ENCODE measurements around the gene OR2A12. TPM values are rescaled to one million over a fixed set of nuclear protein-coding genes. Genes with fewer than 3 reads are reported as not detected.

OR2A12 gene, protein sequence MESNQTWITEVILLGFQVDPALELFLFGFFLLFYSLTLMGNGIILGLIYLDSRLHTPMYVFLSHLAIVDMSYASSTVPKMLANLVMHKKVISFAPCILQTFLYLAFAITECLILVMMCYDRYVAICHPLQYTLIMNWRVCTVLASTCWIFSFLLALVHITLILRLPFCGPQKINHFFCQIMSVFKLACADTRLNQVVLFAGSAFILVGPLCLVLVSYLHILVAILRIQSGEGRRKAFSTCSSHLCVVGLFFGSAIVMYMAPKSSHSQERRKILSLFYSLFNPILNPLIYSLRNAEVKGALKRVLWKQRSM
- not detected in 2 replicates for total RNA-seq

DNA sequence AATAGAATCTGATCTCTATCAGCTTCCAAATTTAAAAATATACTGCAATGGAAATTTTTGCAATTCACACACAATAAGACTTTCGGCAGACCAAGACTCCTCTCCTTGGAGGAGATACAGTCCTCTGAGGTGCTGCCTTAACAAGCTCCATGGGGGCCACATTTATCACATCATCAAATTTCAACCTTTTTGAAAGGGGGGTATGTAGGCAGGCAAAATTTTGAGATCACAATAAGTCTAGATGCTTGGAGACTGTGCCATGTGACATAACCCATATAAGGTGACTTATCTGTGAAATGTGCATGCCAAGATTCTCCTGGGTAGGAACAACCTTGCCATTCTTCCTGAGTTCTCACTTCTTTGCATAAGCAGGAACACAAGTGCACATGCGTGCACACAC, at the start of gene OR2A12:
Gene OR2A12, plus strand, starts transcription at position 301 of the 400 bp plus-strand sequence. CDS start 8,830 bp downstream, outside the sequence.

DNA sequence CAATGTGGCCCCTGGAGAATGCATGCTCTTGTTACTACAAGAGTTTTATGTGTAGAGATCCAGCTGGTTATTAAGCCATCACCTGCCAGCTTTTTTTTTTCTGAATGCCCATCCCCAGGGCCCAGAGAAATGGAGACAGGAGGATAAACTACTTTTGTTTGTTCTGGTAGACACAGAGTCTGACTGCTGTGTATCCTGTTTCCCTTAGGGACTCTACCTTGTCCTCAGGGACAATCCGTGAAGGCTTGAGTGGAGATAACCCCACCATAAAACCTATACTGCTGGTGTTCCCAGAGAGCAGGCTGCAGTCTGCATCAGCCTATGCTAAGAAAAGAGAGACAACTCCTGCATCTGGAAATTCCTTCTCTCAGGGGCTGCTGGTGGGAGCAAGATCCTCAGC, 37.4 kb upstream of the OR2A12 start, which contains the start of gene OR2A5:
Gene OR2A5, plus strand, starts transcription at position 301 of the 400 bp plus-strand sequence. CDS start 1,454 bp downstream, outside the sequence.

DNA sequence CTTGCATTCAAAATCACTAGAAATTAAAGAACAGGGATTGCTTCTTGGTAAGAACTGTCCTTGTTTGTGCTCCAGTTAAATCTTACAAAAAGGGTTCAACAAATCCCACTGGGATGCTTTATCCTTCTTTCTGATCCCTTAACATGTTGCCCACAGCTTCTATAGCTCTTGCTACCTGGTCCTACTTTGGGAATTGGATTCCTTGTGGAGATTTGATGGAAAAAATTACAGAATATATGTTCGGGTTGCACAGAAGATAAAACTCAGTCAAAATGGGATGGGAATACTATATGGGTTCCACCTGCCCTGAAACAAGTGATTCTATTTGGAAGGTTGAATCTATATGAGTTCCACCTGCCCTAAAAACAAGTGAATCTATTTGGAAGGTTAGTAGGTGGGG, 16.6 kb upstream of the OR2A12 start, which contains the start of gene OR2A25:
Gene OR2A25, plus strand, starts transcription at position 301 of the 400 bp plus-strand sequence. CDS start 4,409 bp downstream, outside the sequence.

DNA sequence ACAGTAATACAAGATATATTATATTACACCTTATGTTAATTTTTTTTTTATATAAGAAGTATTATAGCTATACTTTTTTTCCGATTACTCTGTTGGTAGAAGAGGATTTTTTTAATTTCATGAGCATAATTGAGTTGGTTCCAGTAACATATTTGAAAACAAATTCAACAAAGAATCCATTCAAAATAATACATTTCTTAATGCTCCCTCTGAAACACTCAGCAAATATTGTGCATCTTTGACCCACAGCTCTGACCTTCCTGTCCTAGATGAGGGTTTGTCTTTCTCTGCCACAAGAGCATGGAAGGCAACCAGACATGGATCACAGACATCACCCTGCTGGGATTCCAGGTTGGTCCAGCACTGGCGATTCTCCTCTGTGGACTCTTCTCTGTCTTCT, 23.2 kb downstream of the OR2A12 start, which contains the start of gene OR2A2:
Gene OR2A2, plus strand, starts transcription at position 301 of the 400 bp plus-strand sequence. Its CDS starts 0 bp downstream, at position 301.

DNA sequence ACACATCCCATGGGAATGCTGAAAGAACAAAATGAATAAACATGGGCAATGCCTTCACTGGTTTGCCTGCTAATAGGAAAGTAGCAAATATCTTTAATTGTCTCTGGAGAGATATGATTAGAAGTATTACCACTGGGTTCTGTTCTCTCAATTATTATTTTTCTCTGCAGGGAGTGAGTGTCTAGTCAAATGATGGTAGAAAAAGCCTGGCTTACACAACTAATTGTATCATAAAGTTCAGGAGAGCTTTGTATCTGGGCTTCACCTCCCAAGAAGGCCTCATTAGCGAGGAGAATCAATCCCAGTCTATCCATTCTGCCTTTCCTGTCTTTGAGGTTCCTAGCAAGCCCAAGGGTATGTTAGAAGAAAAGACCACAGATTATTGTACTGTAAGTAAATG, 36.8 kb downstream of the OR2A12 start, which contains the start of gene OR2A14:
Gene OR2A14, plus strand, starts transcription at position 301 of the 400 bp plus-strand sequence. CDS start 5,937 bp downstream, outside the sequence.

Other genes starting within 250 kb of the OR2A12 start
- 47.3 and 68.1 TPM in 2 replicates for gene TCAF1, start 184.1 kb upstream of the OR2A12 start, total RNA-seq
- gene OR2F2, start 151.0 kb upstream of the OR2A12 start, total RNA-seq, result not detected in 2 replicates
- gene OR2F1, start 131.4 kb upstream of the OR2A12 start, total RNA-seq, result not detected in 2 replicates
- gene OR6B1, start 86.0 kb upstream of the OR2A12 start, total RNA-seq, result not detected in 2 replicates
- gene OR2A5, start 37.3 kb upstream of the OR2A12 start, total RNA-seq, result not detected in 2 replicates
- gene OR2A25, start 16.5 kb upstream of the OR2A12 start, total RNA-seq, result not detected in 2 replicates
- gene OR2A2, start 23.3 kb downstream of the OR2A12 start, total RNA-seq, result not detected in 2 replicates
- gene OR2A14, start 36.9 kb downstream of the OR2A12 start, total RNA-seq, result not detected in 2 replicates
- gene CTAGE4, start 97.2 kb downstream of the OR2A12 start, total RNA-seq, result 0.71 TPM in 1 of 2 replicates, not detected in the other
- under 0.01 and 2.5 TPM in 2 replicates for gene ARHGEF35, start 109.6 kb downstream of the OR2A12 start, total RNA-seq
- not detected in 2 replicates for gene OR2A42, start 153.3 kb downstream of the OR2A12 start, total RNA-seq
- 0.89 TPM in 1 of 2 replicates, not detected in the other for gene OR2A7, start 178.5 kb downstream of the OR2A12 start, total RNA-seq
- 0.18 and 0.29 TPM in 2 replicates for gene CTAGE8, start 183.0 kb downstream of the OR2A12 start, total RNA-seq
- gene OR2A1, start 226.1 kb downstream of the OR2A12 start, total RNA-seq, result not detected in 2 replicates

Data from myometrial cell (primary cell).